ENCODE results near the gene SMIM5. TPM values are rescaled to one million over a fixed set of nuclear protein-coding genes. Genes with fewer than 3 reads are reported as not detected.

Gene SMIM5
- total RNA-seq, 1 donor from 2014 or later = 4.4 TPM

DNA sequence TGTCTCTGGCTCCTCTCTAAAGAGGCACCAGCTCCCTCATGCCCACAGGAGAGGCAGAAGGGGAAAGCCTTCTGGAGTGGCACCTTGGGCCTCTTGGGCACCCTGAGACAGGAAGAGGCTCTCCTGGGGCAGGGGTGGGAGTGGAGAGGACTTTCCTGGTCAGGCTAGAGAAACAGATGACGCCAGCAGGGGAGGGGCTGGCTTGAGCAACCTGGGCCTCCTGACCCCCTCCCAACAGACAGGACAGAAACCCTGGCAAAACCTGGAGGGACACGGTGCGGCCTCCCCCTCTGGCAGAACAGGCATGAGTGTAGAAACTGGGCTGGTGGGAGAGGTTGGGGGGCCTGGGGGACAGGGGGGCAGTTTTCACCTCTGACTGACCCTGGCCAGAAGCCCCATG, 6.1 kb downstream of the SMIM5 start:
- no peak for DNase-seq (ENCODE audit: low read depth)

DNA sequence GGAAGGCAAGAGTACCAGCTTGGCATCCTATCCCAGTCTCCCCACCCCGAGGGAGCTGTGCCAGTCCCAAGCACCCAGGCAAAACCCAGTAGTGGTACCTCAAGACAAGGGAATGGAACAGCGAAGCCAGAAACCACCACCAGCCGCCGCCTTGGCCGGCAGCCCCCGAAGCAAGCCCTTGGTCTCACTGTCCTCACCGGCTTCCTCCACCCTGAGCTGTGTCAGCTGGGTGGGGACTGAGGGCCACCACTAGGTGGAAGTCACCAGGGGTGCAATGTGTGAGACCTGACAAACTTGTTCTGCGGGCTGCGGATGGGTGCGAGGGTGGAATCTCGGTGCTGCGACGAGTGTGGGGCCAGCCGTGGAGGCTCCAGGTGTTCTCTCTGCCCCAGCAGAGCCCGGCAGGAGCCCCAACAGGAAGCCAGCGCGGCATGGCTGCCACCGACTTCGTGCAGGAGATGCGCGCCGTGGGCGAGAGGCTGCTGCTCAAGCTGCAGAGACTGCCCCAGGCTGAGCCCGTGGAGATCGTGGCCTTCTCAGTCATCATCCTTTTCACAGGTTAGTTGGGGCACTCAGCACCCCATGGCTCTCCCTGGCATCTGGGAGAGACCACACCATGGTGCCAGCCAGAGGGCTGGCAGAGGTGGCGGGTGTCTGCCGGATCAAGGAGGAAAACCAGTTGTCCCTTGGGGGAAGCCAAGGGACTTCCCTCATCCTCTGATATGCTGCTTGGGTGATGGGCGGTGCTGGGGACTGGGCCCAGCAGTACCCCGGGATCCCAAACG, 6.7 kb downstream of the SMIM5 start:
- no peak for DNase-seq (ENCODE audit: low read depth)

DNA sequence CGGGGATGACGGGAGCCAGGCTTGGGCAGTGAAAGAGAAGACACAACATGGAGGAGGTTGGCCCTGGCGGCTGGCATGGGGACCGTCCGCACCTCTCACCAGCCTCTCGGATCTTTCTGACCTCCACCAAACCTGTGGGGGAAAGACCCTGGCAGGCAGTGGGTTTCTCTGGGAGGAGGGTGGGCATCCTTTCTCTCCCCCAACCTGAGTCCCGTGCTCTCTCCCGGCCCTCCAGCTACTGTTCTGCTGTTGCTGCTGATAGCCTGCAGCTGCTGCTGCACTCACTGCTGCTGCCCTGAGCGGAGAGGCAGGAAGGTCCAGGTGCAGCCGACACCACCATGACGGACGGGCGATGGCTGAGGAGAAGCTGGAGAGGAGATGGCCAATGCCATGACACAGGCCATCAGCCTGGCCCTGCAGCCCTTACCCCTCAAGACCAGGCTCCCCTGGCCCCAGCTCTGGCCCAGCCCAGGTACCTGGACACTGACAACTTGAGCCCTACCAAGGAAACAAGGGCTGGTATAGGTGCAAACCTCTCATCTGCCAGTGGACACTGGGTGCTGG, 7.4 kb downstream of the SMIM5 start:
- DNase-seq (ENCODE audit: low read depth) = no peak

DNA sequence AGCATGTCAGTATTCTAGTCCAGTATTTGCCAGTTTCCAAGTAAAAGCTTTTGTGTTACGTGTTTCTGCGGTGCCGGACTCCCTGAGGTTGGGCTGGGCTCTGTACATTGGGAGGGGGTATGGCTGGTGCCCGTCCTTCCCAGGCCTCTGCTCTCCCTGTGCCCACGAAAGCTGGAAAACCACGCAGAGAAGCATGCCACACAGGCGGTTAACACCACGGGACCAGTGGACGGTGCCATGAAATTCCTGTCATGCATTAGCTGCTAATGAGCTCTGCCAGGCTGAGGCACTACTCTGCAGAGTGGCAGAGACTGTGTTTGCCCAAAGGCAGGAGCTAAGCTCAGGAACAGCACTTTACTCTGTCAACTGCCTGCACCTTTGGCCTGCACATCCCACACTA, 8.1 kb downstream of the SMIM5 start:
- peak; percentile 61 for DNase-seq (ENCODE audit: low read depth)

DNA sequence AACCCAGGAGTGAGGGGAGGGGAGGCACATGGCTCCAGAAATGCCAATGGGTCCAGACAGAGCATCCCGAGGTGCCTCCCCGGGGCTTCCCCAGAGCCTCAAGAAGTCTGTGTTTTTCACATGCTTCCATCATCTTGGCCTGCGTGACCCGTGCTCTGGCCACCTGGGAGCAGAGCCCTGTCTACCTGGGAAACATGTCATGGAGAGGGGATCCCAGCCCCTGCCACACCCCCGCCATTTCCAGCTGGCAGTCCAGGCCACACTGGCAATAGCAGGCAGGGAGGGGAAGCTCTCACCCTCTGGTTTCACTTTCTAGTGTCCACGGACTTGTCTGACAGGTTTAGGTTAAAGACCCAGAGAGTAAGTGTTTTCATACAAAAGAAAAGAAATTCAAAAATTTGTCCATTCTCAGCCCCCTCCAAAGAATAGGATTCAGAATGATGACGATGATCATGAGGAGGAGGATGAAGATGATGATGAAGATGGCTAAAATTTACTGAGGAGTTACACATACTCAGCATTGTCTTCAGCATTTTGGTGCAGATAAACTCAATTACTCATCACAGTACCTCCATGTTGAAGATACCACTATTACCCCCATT, 9.0 kb downstream of the SMIM5 start:
- no peak for DNase-seq (ENCODE audit: low read depth)

DNA sequence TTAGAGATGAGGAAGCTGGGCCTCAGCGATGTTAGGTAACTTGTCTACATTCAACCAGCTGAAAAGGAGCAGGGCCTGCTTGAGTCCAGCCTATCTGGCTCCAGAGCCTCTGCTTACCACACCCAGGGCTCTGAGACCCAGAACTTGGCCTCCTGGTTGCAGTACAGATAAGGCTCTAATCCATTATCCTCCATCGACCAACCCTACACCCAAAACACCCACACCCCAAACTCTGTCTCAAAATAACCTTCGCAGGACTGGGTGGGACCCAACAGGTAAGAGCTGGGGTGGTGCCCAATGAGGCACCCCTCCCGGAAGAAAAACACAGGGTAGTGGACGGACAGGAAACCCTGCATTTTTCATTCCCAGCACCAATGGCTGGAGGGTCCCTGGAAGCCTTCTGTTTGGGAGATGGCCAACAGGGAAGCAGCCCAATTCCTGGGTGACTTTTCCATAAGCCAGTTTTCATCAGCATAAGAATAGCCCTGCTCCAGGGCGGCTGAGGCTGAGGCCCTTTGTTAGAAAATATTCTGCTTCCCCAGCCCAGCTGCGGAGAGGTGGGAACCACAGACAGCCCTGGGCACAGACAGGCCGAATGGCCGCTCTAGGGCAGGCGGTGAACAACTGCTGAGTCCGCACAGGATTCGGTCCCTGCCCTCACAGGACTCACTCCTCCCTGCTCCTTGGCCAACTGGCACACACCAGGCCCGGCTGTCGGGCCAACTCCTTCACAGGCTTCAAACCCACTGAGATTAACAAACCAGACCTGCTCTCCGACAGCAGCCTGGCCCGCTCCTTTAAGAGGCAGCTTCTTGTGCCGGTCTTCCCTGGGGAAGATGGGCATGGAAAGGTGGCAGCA, 9.8 kb downstream of the SMIM5 start:
- peak; percentile 27 for DNase-seq (ENCODE audit: low read depth)

DNA sequence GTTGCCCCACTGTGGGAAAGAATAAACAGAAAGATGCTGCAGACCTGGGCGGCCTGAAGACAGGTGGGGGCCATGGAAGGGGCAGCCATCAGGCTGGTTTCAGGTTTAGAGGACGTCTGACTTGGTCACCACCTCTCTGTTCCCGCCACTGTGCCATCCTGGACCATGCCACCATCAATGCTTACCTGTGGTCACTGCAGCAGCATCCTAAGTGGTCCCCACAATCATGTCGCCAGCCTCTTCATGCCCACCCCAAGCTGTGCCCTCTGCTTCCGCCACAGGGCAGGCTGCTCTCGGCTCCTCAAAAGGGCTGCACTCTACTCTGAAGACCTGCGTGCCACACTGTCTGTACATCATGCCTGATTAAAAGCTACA, 10.4 kb downstream of the SMIM5 start:
- DNase-seq (ENCODE audit: low read depth) = no peak

DNA sequence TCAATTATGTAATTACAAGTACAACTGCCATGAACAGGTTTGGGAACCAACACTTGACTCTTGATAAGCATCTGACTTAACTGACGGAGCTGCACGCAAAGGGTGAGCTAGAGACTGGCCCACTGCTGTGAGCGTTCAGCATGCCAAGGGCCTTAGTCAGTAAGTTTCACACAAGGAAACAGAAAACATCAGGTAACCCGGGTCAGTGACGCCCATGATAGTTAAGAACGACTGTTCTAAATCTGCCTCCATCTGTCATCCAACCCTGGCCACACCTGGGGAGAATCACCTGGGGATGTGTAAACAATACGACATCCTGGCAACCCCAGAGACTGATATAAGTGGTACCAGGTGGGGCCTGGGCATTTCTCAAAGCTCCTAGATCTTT, 12.3 kb downstream of the SMIM5 start:
- DNase-seq (ENCODE audit: low read depth) = no peak

DNA sequence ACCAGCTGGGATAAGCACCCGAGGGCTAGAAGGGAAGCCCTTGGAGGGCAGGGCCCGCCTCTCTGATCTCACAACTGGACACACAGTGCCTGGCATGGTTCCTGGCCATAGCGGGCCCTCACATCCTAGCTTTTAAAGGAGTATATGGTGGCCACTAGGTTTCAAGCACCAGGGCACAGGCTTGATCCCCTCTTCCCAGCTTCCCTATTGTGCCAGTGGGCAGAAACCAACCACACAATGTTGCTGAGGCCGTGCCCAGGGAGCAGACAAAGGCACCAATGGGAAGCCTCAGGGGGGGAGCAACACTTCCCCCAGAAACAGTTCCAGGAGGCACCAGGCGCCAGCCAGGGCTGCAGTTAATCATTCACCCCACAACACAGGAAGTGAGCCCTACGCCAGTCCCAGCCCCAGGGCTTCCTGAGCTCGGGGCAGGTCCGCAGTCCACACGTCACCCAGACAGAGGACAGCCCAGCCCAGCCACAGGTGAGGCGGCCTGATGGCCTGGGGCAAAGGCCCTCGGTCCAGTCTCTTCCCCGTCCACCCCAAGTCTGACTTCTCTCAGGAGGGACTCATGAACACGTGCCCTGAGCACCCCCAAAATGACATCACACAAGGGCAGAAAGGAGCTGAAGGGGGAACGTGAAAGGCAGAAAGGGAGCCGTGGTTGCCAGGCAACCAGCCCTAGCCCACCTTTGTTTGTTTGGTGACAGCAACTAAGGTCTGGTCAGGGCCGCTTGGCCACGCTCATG, 12.8 kb downstream of the SMIM5 start:
- DNase-seq (ENCODE audit: low read depth) = no peak

DNA sequence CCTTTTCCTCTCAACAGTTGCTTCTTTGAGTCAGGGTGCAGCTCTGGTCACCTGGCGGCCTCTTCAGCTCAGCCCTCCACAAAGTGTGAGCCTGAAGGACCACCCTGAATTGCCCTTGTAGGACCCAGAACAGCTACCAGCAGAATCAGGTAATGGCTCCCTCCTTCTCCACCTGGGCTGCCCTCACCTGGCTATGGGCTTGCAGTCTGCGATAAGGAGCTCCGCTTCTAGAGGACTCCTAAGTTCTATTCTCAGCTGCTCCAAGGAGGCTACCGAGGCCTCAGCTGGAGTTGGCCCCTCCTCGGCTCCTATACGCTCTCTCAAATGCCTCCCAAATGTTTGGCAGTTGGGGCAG, 13.4 kb downstream of the SMIM5 start:
- DNase-seq (ENCODE audit: low read depth) = no peak

DNA sequence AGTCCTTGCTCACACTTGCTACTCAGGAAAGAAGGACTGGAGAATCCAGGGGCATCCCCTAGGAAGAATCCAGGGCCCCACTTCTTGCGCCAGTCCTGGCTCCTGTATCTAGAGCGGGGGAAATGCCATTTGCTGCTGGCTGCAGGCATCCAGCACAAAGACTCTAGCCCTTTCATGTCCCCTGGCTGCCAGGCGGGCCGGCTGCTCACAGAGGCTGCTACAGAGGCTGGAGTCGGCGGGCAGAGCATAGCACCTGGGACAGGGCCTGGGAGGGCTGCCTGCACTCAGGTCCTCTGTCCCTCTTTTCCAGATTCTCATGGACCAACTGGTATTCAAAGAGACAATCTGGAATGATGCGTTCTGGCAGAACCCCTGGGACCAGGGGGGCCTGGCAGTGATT, 13.8 kb downstream of the SMIM5 start:
- no peak for DNase-seq (ENCODE audit: low read depth)

DNA sequence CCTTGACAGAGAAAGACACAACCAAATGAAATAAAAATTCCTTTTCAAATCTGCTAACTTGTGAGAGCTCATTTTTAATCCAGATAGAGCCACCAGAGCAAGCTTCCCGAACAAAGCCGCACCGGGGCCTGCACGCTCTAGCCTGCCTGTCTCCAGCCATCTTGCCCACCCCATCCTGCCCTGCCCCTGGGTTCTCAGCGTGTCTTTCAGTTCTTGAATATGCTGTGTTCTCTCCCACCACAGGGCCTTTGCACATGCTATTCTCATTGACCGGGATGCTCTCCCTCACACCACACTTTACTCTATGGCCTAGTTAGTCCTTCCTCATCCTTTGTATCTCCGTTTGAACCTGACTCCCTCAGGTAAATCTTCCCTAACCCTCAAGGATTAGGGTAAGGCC, 14.7 kb downstream of the SMIM5 start:
- no peak for DNase-seq (ENCODE audit: low read depth)

DNA sequence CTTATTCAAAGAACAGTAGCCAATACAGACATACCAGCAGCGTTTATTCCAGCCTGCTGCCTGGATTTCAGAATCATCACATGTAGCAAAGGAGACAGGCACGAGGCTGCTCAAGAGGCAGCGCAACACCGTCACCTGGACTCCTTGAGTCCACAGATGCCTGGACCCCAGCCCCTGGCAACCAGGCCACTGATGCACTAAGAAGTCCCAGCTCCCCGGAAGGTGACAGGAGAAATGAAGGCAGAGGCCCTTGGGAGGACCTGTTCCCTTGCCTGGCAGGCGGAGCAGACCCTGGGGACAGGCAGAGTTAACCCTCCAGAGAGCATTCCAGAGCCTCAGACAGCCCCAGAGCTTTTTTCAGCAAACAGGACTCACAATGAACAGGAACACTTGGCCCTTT, 16.5 kb downstream of the SMIM5 start:
- no peak for DNase-seq (ENCODE audit: low read depth)

DNA sequence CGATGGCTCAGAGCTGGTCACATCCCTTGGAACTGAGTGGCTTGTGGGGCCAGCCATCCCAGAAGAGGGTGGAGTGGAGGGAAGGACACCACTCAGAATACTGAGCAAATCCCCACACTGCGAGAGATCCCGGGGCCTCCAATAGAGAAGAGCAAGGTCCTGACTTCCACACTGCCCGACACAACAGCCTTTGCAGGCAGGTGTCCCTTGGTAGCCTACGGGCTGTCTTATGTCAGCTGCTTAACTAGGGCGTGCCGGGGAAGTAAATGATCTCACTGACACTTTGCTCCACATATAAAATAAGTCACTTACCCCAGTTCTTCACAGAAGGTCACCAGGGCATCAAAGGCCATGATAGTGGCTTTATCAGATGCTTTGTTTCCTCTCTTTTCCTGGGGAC, 17.6 kb downstream of the SMIM5 start:
- DNase-seq (ENCODE audit: low read depth) = peak; percentile 26

DNA sequence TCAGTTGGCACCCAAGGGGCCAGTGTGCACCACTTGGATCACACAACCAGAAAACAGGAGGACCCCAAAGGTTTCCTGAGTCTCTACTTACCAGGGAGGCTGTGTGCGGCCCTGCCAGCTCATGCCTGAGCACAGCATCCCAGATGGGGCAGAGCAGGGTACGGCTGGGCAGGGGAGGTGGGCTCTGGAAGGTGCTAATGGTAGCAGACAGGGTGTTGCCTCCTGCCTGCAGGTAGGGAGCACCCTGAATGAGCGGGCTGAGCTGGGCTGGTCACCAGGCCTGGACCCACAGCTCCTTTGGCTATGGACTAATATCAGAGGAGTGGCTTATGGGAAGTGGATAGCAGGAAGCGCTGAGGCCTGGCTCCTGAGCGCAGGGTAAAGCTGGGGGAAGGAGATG, 19.1 kb downstream of the SMIM5 start:
- DNase-seq (ENCODE audit: low read depth) = no peak

DNA sequence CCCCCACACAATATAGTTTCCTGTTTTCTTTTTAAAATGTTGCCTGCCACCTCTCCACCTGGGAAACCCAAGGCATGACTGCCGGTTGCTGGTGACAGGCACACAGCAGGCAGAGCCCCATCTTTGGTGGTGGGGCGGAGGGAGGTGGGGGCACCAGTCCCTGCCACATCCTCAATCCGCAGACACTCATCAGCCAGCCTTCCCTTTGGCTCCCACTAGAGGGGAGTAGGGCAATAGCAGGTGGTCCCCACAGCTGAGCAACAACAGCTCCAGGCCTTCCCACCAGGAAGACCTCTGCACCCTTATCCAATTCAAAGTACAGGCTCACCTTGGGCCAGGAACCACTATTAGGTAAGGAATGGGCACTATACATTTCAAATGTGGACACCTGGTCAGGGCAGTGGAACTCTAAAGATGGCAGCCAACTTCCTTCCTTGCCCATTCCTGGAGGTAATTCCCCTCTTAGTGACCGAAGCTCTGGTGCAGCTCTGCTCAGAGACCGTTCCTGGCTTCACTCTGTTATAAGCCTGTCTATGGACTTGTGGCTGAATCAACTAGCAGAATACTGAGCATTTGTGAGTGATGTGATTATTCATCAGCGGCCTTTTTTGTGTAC, 19.8 kb downstream of the SMIM5 start:
- DNase-seq (ENCODE audit: low read depth) = peak; percentile 57

DNA sequence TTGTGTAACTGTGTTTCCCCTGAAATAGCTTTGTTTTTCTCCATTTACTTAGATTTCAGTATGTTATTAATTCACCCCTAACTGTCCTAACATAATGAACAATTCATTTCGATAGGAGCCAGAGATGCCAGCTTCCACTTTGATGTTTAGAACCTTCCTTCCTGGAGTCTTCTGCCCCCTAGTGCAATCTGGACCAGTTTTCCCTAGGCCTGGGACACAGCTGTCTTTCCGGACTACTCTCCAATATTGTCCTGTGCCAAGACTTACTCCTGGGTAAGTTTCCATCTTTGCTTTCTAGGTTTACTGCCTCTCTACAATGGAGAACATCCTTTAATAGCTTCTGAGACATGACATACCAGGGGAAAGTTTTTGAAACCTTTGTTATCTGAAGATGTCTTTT, 20.9 kb downstream of the SMIM5 start:
- peak; percentile 83 for DNase-seq (ENCODE audit: low read depth)

DNA sequence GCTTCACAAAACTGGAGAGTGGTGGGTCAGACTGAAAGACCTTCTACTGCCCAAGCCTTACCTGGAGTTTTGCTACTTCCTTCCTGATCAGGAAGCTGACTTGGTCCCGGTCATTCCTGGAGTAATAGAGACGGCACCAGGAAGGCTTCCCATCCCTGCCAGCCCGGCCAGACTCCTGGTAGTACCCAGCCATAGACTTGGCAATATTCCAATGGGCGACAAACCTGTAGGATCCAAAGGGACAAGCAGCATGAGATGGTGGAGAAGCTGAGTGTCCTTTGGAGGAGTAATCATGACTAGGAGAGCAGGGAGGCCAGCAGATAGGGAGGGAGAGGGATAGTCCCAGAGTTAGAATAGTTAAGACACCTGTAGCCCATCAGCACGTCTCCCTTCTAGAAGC, 25.0 kb downstream of the SMIM5 start:
- no peak for DNase-seq (ENCODE audit: low read depth)

DNA sequence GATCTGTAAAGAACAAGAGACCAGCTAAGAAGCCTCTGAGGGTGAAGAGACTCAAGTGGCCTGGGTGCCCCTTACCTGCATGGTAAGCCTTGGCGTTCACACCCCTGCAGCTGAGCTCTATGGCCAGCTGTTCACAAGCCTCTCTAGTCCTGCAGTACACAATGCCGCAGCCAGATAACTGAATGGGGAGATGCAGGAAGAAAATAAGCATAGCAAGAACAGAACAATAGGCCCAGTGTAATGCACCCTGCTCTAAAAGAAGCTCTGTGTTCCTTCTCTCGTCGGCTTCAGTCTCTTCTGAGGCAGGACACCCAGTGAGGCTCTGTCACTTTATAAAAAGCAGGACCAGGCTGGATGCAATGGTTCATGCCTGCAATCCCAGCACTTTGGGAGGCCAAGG, 28.3 kb downstream of the SMIM5 start:
- DNase-seq (ENCODE audit: low read depth) = no peak

DNA sequence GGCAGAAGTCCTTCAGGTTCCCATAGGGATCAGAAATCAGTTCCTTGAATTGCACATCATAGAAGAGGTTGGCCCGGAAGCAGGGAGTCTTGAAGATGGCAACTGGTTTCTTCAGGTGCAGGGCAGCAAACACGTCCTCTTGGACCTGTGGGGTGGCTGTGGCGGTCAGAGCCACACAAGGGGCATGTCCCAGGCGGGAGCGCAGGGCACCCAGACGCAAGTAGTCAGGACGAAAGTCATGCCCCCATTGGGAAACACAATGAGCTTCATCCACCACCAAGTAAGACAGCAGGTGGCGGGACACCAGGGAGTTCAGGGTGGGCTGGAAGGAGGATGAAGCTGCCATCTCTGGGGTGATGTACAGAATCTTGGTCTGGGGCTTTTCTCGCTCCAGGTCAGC, 29.3 kb downstream of the SMIM5 start:
- DNase-seq (ENCODE audit: low read depth) = no peak

DNA sequence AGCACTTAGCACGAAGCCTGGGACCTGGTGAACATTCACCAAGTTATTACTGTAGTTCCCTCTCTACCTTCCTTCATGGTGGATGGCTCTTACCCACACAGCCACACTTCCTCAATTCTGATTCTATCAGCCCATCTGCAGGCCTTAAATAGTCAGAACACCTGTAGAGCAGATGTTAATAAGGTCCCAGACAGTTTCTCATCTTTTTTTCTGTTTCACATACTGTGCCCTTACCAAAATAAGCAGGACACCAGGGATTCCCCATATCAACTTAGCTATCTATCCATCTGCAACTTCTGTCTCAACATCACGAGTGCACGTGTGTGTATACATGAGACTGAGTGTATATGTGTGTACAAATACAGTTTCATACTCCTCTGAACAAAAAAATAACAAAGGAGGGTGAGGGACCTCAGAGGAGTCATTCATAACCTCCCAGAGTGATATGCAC, 30.9 kb downstream of the SMIM5 start:
- DNase-seq (ENCODE audit: low read depth) = no peak
